Erythroblast (primary cell): Measurements from ENCODE around the gene ATIC.

Experiments used
- GATA1 ChIP-seq: IDR thresholded peaks from 2 replicates; pipeline ENCODE4 v1.6.1; 2011; ENCODE audit warnings: low read depth, mild to moderate bottlenecking, control low read depth, low read length, moderate library complexity
- POLR2A ChIP-seq: IDR thresholded peaks from 2 replicates; pipeline ENCODE4 v1.6.1; 2011; ENCODE audit warnings: mild to moderate bottlenecking, low read length

DNA sequence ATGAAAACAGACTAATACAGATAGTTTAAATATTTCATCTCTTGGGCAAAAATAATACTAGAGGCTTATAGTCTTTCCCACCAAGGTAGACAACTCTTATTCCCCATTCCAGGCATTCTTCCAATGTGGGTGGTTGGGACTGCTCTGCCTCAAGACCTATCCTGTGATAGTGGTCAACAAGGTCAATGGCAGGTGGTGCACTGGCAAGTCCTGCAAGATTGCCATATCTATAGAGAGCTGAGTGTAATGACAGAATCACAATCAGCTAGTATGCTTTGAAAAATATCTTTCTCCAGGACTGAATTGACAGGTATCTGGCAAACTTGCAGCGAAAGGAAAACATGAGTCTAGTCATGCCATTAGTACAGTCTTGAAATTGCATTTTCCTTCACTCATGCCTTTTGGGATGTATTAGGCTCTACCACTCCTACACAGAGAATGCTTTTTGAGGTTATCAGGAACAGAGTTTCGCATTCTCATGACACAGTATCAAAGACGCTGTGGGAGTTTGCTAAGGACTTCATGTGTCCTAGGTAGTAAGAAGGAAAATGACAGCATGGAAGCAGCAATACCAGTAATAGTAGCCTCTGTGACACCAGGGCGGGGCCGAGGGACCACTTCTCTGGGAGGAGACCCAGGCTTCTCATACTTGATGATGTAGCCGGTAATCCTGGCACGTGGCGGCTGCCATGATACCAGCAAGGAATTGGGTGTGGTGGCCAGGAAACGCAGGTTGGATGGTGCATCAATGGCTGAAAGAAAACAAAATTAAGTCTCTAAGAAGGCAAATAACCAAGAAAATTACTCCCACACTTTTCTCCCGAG lies 63.0 kb downstream of the ATIC start:
- TF ChIP-seq POLR2A, result no peak
- TF ChIP-seq GATA1, result no peak
